HG03097 (cell line): ENCODE measurements around the gene FCRL6.

Experiments used
- ATAC-seq: cut with Tn5 transposase; IDR thresholded peaks from one replicate; pipeline ENCODE4 v1.9.1; 2021; ENCODE audit not compliant: unreplicated experiment, low FRiP score

Gene FCRL6

DNA sequence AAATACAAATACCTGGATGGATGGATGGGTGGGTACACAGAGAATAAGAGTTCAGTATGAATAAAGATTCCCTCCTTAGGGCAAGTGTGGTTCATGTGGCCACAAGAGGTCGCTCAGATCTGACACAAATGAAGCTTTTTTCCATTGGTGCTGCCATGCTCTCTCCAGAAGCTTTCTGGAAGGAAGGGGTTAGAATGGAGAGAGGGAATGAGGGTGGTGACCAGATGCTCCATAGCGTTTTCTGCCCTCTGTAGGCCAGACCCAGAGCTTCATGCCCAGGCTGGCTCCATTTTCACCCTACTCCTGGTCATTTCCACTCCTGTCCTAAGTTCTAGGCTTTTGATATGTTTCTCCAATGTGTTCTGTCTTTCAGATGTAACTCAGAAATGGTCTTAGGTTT lies 3.3 kb upstream of the FCRL6 start:
- no peak for ATAC-seq

DNA sequence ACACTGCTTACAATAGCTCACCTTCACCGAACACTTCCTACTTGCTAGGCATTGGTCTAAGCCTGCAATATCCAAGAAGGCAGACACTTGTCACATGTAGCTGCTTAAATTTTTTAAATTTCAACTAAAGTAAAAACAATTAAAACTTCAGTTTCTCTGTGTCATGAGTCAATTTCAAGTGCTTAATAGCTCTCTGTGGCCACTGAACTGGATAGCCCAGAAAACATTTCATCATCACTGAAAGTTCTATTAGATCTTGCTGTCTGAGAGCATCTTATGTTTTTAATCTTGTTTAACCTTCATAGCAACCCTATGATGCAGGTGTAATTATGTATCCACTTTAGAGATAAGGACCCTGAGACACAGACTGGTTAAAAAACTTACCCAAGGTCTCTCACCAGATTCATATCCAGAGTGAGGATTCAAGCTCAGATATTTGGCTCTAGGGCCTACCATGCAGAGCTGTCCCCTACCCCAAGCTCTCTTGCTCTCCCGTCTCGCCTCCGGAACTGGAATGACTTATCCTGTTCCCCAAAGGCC lies 2.6 kb upstream of the FCRL6 start:
- ATAC-seq: no peak

DNA sequence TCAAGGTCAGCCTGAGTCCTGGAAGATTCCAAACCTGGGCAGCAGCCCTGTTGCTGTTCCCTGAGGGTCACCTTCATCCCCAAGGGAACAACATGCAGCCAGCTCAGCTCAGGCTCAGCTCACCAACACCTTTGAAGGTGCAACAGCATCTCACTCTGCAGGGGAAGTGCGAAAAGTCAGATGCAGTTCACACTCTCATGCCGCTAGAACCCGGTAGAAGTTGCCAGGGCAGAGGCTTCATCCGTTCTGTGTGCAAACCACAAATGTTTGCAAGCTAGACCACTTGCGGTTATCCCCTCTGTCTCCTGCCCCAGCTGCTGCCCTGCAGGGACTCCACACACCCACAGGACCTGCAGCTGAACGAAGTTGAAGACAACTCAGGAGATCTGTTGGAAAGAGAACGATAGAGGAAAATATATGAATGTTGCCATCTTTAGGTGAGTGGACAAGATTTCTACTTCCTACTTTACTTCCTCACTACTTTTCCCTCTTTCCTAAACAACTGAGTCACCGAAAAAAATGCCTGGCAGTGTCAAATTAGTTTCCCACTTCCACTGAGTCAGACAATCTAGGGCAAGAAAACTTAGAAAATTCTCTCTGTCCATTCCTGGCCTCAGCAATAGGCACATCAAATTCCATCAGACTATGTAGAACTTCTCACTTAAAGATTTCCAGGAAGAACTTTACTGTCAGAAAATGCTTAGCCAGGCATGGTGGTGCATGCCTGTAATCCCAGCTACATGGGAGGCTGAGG lies 1.8 kb upstream of the FCRL6 start:
- ATAC-seq: no peak

DNA sequence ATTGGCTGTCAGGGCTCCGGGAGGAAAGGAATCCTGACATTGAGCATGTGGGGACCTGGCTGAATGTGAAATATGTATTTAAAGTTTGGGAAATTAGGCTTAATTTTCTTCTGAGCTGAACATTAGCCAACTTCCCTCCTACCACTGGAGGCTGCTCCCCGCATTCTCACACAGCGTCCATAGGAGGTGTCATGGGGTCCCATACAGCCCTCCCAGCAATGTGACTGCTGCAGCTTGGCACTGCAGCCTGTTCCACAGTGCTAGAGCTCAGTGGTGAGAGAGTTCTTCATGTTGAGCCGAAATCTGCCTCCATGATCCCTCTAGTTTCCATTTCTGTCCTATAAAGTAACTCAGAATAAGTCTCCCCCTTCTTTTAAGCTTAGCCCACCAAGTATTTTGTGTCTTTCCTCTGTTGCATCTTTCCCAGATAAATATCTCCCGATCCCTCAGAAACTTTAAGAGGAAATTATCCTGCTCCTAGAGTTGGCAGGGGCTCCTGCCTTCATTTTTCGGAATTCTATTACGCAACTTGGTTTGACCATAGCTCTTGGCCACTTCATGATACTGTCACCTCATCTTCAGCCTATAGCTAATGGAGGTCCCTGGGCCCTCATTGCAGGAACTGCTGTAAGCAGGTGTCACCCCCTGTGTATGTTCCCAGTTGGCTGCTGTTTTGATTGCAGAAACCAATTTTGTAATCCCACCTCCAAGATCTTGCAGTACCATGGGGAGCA lies 2.0 kb downstream of the FCRL6 start:
- no peak for ATAC-seq

DNA sequence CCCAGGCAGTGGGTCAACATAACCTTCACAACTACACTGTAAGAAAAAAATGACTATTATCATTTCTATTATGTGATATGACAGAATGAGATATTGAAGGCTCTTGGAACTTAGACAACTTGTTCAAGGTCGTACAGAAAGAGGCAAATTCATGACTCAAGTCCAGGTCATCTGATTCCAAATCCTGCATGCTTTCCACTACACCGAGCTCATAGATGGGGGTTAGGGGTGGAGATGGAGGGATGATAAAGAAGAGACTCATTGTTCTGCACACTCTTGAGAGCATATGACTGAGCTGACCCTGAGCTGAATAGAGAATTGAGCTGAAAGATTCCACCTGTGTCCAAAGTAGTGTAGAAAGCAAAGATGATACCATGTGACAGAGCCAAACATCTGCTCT lies 2.8 kb downstream of the FCRL6 start:
- ATAC-seq: no peak

DNA sequence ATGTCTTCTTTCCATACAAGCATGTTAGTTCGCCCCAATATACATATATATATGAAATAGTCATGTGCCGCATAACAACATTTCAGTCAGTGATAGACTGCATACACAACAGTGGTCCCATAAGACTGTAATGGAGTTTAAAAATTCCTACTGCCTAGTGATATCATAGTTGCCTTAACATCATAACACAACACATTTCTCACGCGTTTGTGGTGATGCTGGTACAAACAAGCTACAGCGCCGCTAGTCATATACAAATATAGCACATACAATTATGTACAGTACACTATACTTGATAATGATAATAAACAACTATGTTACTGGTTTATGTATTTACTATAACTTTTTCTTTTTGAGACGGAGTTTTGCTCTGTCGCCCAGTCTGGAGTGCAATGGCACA lies 13.8 kb downstream of the FCRL6 start:
- no peak for ATAC-seq

DNA sequence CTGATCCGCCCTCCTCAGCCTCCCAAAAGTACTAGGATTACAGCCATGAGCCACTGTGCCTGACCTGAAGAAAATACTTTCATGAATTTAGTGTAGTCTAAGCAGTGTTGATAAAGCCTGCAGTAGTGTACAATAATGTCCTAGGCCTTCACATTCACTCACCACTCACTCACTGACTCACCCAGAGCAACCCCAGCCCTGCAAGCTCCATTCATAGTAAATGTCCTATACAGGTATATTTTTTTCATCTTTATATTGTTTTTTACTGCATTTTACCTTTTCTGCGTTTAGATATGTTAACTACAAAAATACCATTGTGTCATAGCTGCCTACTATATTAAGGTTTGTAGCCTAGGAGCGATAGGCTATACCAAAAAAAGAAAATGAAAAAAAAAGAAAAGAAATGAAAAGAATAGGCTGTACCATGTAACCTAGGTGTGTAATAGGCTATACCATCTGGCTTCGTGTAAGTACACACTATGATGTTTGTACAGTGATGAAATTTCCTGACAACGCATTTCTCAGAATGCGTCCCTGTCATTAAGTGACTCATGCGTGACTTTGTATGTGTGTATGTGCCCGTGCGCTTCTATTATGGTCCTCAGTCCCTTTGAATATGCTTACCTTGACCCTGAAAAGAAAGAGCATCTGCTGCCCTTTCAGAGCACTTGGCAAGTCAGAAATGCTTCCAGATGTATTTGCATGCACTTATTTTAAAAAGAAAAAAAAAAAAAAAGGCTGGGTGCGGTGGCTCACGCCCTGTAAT lies 15.3 kb downstream of the FCRL6 start:
- ATAC-seq: no peak

DNA sequence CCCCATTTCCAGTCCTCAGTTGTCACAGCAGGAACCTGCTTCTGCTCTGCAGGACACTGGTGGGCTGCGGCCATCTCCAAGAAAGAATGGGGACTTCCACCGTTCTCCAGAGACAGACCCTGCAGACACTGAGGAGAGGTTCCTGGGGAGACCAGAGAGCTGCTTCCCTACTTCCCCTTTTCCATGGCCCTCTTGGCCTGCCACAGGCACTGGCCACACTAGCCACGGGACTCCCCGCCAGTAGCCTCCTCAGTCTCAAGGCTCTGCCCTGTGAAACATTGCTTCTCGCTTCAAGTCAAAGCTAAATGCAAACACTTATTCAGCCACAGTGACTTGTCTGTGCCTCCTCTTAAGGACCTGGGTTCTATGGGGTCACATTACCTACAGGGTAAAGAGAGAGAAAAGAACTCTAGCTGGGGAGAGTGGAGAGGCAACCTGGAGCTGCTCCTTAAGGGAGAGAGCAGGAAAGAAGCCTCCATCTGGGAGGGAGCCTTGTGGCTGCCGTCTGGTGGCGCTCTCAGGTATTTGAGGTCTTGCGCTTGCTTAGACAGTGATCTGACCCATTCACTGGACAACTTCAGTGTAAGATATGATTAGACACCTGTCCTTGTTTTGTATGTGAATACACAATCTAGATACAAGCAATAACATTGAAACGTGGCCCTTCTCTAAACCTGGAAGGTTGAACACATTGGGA lies 19.2 kb downstream of the FCRL6 start:
- no peak for ATAC-seq

DNA sequence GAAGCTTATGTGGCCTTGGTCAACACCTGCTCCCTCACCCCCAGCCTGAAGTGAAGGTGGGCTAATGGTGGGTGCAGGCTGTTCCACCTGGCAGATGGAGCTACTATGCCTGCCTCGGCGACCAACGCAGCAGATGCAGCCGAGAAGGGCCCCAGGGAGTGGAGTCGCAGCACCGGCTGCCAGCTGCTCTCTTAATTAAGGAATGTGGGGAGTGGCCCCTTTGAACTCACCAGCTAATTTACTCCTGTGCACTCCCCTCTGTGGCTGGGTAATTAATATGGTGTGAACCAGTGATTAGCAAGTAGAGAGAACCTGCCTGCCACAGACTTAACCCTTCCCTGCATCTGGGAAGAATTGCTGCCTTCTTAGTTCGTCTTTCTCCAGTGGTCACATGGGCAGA lies 21.2 kb downstream of the FCRL6 start:
- no peak for ATAC-seq

DNA sequence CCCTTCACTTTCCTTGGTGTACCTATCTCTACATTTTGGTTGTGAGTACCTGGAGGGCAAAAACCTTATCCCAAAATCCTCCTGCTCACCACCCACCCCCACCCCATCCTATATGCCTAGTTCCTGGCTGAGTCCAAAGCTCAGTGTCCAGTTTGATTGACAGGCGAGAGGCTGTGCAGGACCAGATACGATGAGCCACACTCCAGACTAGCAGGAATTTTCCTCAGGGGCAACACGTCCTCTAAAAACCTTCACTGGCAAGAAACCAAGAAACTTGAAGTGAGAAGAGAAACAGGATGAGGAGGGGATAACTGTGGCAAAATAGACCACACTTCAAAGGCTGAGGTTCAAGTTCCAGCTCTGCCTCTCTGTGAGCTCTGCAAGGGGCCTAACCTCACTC lies 23.4 kb downstream of the FCRL6 start:
- no peak for ATAC-seq

DNA sequence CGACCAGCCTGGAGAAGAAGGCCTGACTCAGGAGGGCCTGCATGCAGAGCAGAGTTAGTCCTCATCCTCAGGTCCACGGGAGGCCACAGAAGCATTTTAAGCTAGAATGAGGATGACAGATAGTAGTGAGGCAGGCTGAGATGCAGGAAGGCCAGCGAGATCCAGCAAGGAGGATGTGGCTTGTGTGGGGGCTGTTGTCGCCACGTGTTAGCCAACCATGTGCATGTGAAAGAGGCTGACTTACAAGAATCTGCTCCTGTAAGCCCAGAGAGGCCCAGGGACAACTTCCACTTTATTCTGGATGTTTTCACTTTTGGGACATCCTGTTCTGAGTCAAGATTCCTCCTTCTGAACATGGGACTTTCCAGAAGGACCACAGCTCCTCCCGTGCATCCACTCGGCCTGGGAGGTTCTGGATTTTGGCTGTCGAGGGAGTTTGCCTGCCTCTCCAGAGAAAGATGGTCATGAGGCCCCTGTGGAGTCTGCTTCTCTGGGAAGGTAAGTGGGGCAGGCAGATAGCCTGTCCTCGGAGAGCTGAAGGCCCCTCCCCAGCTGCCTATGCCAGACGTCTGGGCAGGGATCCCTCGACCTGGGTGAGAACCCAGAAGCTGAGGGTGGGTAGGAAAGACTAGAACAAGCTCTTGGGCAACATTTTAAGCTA lies 24.4 kb downstream of the FCRL6 start, which contains the start of gene SLAMF8:
SLAMF8 (plus strand) TSS at position 433 of the 661 bp plus-strand sequence; CDS start at position 459, 26 bp downstream.
- no peak for ATAC-seq

DNA sequence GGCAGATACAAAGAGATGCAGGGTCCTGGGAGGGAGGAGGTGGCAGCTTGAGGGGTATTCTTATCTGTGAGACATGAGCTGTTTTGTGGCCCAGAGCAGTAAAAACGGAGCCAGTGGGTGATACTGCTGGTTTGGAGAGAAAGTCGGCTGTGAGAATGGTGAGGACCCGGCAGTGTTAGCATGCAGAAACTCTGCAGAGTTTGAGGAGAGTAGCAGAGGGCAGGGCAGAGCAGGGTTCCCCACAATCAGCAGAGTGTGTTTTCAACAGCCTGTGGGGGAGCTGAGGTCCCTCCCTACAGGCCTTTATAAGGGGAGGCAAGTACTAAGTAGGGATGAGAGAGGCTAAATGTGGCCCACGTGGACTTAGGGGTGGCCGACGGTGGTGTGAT lies 24.9 kb downstream of the FCRL6 start:
- ATAC-seq: no peak

DNA sequence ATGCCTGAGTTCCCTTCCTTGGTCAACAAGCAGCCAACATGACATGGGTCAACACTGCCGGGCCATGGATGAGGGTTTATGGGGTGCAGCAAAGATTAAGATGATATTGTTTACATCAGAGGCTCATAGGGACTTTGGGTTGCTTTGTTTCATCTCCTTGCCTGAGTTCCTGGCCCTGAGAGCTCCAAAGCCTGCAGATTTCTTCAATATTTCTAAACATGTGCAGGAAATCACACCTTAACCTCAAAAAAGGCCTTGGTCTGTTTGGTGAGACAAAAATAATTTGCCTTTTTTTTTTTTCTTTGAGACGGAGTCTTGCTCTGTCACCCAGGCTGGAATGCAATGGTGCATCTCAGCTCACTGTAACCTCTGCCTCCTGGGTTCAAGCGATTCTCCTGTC lies 25.4 kb downstream of the FCRL6 start:
- ATAC-seq: no peak

DNA sequence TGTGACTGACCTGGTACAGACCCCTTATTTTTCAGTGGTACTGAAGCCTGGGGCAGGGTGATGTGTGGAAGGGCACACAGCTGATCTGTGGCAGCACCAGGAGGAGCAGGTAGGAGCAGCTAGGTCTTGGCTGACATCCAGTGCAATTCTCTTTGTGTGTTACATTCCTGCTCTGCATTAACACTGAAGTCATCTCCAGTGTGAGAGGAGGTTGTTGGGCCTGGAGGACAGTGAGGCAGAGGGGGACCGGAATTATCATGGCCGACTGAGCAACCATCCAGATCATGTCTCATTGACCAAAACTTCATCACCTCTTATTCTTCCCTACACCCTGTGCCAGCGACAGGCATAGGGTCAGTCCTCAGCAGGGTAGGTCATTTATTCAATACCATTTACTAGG lies 26.0 kb downstream of the FCRL6 start:
- no peak for ATAC-seq

DNA sequence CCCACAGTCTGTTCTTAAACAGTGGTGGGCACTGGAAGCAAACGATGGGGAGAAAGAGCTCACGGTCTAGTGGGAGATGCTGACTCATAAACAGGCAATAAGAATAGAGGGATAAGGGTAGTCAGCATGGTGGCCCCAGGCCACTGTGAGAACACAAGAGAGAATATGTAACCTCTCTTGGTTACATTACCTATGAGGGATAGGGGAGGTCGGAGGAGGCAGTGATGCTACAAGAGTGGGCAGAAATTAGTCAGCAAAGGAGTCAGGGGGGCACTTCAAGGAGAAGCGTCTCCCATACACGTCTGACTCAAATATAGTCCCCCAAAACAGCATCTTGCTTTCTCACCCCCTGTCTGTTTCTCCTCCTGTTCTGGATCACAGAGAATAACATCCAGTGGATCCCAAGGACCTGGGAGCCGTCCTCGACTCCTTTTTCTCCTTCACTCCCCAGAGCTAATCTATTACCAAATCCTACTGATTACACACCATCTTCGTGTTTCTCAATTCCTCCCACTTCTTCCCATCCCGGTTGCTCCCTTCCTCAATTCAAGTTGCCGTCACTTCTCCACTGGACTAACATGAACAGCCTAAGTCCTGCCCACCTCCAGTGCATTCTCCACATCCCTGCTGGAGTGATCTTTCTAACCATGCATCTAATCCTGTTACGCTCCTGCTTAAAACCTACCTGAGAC lies 26.6 kb downstream of the FCRL6 start:
- no peak for ATAC-seq

DNA sequence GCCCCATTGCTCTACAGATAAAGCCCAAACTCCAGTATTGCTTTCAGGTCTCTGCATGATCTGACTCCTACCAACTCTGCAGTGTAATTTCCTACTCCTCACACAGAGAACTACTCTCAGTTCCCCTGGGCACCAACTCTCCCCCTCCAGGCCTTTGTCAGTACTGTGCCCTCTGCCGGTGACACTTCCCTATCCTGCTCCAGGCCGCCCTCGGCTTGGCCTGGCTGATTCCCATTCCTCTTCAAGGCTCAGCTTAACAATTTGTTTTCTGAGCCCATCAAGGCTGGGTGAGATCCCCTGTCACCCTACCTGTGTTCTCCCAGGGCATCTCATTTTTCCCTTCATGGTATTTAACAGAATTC lies 27.1 kb downstream of the FCRL6 start:
- ATAC-seq: peak; percentile 71

DNA sequence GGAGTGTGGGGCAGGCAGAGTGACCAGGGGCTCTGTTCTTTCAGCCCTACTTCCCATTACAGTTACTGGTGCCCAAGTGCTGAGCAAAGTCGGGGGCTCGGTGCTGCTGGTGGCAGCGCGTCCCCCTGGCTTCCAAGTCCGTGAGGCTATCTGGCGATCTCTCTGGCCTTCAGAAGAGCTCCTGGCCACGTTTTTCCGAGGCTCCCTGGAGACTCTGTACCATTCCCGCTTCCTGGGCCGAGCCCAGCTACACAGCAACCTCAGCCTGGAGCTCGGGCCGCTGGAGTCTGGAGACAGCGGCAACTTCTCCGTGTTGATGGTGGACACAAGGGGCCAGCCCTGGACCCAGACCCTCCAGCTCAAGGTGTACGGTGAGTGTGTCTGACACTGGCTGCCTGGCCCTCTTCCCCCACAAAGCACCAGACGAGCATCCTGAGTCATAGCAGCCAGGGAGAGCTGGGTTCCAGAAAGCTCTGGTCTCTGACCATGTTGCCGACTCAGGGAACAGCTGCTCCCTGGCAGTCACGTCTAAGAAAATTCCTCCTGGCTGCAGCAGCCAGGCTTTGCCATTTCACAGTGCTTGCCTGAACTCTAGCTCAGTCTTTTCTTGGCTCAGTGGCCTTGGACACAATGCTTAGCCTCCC lies 27.8 kb downstream of the FCRL6 start:
- no peak for ATAC-seq

DNA sequence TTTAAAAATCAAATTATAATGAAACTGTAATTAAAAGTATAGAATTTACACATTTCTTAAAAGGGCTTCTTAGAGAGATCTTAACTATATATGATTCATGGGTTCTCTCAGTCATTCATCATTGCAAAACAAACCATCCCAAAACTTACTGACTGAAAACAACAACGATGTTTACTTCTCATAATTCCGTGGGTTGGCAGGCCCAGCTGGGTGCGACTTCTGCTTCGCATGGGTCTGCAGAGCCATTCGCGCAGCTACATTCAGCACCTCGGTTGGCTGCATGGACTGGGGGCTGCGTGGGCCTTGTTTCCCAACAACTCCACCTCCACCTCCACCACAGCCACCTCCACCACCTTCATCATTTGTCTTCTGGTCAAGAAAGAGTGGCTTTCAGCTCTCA lies 28.6 kb downstream of the FCRL6 start:
- no peak for ATAC-seq
